Lower leg skin (tissue), 4 donors: ENCODE measurements around the gene SMIM15. TPM values are rescaled to one million over a fixed set of nuclear protein-coding genes. Genes with fewer than 3 reads are reported as not detected.
A peak's percentile ranks its signal among the peaks of the same experiment; 100 is the strongest.
"Not testable (repeated sequence)": the region's sequence is repeated elsewhere in the genome, so short reads cannot be mapped to it uniquely, and the experiment has no call there.

Source experiments
- DNase-seq, 2 donors: peaks; one replicate each; pipeline ENCODE4 v3.0.0-alpha.2; 2019; ENCODE audit warnings: low spot score in 2 of 2
- H3K4me3 ChIP-seq: fragments of 200-600 bp; sonication (generic); 2 replicates; pipeline ENCODE4 v1.5.1; 2017; ENCODE audit warnings: mild to moderate bottlenecking, low read depth; ENCODE audit not compliant: poor library complexity, severe bottlenecking
- POLR2A ChIP-seq, 2 donors: fragments of 450-650 bp; IDR thresholded peaks; one replicate each; pipeline ENCODE4 v1.6.1; 2016 to 2017; ENCODE audit warnings: antibody characterized with exemption in 2 of 2, mild to moderate bottlenecking in 1 of 2, moderate library complexity in 1 of 2
- WGBS, 2 donors: methylation state at CpG; one replicate each; pipeline ENCODE4 v1.1.5; 2018; 5-methylcytosine and 5-hydroxymethylcytosine counted together
- intact Hi-C: fragments of 100-400 bp; cut with DNase I; formaldehyde crosslinking; loops from one replicate; pipeline ENCODE4 v1.15.0; 2023; ENCODE audit warnings: low total_unique reads
- total RNA-seq, 4 donors: library from RNA; depleted of rRNA; stranded (reverse); fragments of >200 nt; gene quantifications; one replicate each; pipeline ENCODE4 v1.1.0, GENCODE V29; 2016
- TF ChIP-seq, protein P1 (sequence below), 3 donors: fragments of 450-650 bp; IDR thresholded peaks; one replicate each; pipeline ENCODE4 v1.5.1; 2016; ENCODE audit warnings: antibody characterized with exemption in 3 of 3, mild to moderate bottlenecking in 3 of 3, moderate library complexity in 2 of 3

Gene SMIM15, protein sequence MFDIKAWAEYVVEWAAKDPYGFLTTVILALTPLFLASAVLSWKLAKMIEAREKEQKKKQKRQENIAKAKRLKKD
- 10 to 100 TPM; 29.2 to 33.8 (median 30.3) TPM for total RNA-seq

DNA sequence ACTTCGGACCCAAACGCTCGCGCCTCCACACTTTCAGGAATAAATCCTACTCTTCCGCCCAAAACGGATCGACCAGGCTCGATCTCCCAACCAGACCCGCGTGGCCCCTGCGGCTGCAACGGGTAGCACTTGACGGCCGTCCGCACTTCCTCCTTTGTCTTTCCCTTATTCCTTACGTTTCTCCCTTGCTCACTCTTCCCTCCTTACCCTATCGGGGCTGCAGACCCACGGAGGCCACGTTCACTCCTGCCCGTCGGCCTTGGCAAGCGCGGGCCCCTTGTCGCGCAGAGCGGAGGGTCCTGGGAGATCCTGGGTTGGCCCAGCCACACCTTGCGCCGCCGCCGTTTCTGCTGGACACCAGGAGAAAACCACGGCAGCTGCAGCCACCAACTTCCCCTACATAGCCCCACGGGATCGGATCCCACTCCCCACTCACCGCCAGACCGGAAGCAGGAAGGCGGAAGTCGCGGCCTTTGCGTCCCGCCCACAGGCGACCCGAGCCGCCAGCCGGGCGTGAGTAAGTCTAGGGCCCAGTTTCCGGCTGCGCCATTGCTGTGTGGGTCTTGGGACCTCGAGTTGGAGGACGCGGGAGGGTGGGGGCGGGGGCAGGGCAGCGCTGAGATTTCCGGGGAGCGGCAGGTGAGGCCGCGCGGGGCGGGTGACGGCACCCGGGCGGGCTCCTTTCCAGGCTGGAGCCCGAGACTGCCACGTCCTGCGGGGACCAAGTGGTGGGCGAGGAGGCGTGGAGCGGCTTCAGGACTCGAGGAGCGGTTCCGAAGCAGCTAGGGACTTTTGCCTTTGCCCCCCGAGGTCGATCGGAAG is at the start of gene SMIM15:
TSS of gene SMIM15 (minus strand) at position 459 of the 822 bp plus-strand sequence. CDS start 2,297 bp downstream, outside the sequence.
- no peak for TF ChIP-seq POLR2A (IDR thresholded peaks at IDR 0.05)
- TF ChIP-seq, protein P1, sequence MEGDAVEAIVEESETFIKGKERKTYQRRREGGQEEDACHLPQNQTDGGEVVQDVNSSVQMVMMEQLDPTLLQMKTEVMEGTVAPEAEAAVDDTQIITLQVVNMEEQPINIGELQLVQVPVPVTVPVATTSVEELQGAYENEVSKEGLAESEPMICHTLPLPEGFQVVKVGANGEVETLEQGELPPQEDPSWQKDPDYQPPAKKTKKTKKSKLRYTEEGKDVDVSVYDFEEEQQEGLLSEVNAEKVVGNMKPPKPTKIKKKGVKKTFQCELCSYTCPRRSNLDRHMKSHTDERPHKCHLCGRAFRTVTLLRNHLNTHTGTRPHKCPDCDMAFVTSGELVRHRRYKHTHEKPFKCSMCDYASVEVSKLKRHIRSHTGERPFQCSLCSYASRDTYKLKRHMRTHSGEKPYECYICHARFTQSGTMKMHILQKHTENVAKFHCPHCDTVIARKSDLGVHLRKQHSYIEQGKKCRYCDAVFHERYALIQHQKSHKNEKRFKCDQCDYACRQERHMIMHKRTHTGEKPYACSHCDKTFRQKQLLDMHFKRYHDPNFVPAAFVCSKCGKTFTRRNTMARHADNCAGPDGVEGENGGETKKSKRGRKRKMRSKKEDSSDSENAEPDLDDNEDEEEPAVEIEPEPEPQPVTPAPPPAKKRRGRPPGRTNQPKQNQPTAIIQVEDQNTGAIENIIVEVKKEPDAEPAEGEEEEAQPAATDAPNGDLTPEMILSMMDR (IDR thresholded peaks at IDR 0.05): peak in 1 of 3 donors; percentile 14
- DNase-seq: peak; percentile 81 to 97
- intact Hi-C loops: no loop called here
- H3K4me3 ChIP-seq: peak within 1 kb of the TSS; percentile 97
- WGBS, 2 donors: 0 to 1% methylated on average over 34 to 58 of the region's 73 CpGs

DNA sequence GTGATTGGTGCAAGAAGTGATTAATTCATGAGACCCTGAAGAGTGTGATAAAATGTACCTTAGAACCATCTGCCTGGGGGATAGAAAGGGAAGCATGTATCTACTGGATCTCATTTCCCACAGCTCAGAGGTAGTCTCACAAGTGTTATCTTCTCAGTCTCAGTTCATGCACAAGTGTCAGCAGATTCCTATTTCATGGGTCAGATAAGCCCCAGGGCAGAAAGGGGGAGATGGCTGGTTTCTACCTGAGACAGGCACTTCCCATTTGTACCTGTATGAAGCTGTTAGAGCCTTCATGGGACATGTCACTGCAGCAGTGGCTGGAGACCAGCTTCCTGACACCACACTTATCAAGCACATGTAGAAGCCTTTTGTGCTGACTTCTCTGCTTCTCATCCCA is 45.6 kb upstream of the SMIM15 start:
- intact Hi-C loops: no loop called here
- H3K4me3 ChIP-seq: no peak overlapping the region
- TF ChIP-seq POLR2A (IDR thresholded peaks at IDR 0.05): no peak
- DNase-seq: no peak

DNA sequence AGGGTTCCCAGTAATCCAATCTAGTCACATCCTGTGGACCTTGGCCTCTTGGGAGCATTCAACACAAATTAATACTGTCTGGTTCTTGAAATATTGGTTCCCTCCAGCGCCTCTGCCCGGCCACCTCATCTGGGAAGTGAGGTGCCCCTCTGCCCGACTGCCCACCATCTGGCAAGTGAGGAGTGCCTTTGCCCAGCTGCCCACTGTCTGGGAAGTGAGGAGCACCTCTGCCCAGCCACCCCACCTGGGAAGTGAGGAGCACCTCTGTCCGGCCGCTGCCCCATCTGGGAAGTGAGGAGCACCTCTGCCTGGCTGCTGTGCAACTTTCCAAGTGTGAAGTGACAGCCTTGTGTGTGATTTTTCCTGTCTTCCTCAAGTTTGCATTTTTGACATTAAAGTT is 42.7 kb upstream of the SMIM15 start:
- intact Hi-C loops: no loop called here
- TF ChIP-seq, protein P1 (IDR thresholded peaks at IDR 0.05): no peak
- no peak for TF ChIP-seq POLR2A (IDR thresholded peaks at IDR 0.05)
- 92 to 93% methylated on average over 5 of the region's 5 CpGs for WGBS, 2 donors
- DNase-seq: no peak
- no peak overlapping the region for H3K4me3 ChIP-seq

DNA sequence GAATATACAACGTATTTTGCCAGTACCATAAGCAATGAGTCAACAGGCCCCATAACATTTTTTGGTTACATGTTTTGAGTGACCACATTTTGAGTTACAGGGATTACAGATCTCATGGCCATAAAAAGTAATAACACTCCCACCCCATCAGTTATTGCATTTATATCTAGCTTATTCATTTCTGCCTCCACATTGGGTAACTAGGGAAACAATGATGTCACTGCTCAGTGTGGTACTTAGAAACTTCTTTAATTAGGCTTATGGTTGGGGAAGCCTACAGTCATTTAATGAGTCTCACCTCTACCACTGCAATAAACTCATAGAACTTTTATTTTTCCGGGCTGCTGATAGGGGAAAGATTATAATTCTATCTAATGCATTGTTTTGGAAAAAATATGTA is 39.9 kb upstream of the SMIM15 start:
- 82 to 87% methylated on average over 2 of the region's 2 CpGs for WGBS, 2 donors
- intact Hi-C loops: no loop called here
- no peak for TF ChIP-seq POLR2A (IDR thresholded peaks at IDR 0.05)
- H3K4me3 ChIP-seq: no peak overlapping the region
- DNase-seq: no peak

DNA sequence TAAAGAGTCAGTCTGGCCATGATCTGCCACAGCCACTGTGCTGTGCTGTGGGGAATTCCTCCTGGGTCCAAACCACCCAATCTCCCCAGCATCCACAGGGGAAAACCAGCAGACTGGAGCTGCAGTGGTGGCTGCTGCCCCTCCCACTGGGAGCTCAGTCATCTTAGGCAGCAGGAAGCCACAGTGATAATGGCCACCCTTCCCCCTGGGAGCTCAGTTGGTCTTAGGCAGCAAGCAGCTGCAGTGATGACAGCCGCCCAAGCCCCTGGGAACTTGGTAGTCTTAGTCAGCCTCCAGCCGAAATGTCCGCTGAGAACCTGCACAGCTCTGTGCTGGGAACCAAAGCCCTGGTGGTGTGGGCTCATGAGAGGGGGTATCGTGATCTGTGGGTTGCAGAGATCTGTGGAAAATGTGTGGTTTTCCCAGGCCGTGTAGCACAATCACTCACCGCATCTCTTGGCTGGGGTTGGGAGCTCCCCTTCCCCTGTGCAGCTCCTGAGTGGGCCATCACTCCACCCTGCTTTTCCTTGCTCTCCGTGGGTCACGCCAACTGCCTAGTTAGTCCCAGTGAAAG is 38.4 kb upstream of the SMIM15 start:
- intact Hi-C loops: no loop called here
- no peak for TF ChIP-seq POLR2A (IDR thresholded peaks at IDR 0.05)
- TF ChIP-seq, protein P1 (IDR thresholded peaks at IDR 0.05): no peak
- DNase-seq: no peak
- H3K4me3 ChIP-seq: no peak overlapping the region
- 83 to 93% methylated on average over 7 to 8 of the region's 8 CpGs for WGBS, 2 donors

DNA sequence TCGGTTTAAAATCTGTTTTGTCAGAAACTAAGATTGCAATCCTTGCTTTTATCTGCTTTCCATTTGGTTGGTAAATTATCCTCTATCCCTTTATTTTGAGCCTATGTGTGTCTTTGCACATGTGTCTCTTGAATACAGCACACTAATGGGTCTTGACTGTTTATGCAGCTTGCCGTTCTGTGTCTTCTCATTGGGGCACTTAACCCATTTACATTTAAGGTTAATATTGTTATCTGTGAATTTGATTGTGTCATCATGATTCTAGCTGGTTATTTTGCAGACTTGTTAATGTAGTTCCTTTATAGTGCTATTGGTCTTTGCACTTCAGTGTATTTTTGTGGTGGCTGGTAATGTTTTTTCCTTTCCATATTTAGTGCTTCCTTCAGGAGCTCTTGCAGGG is 36.3 kb upstream of the SMIM15 start:
- WGBS, 2 donors: 93 to 94% methylated on average over 2 of the region's 2 CpGs
- H3K4me3 ChIP-seq: no peak overlapping the region
- no peak for DNase-seq
- intact Hi-C loops: no loop called here
- TF ChIP-seq, protein P1 (IDR thresholded peaks at IDR 0.05): no peak
- no peak for TF ChIP-seq POLR2A (IDR thresholded peaks at IDR 0.05)

DNA sequence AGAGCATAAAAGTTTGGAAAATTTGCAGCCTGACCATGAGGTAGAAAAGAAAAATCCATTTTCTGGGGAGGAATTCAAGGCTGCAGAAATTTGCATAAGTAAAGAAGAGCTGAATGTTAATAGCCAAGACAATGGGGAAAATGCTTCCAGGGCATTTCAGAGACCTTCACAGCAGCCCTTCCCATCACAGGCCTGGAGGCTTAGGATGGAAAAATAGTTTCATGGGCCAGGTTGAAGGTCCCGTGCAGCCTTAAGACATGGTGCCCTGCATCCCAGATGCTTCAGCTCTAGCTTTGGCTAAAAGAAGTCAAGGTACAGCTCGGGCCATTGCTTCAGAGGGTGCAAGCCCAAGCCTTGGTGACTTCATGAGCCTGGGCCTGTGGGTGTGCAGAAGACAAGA is 25.6 kb upstream of the SMIM15 start:
- WGBS, 2 donors: 76 to 97% methylated on average over 2 of the region's 2 CpGs
- H3K4me3 ChIP-seq, DNase-seq, intact Hi-C loops: not testable (repeated sequence)

DNA sequence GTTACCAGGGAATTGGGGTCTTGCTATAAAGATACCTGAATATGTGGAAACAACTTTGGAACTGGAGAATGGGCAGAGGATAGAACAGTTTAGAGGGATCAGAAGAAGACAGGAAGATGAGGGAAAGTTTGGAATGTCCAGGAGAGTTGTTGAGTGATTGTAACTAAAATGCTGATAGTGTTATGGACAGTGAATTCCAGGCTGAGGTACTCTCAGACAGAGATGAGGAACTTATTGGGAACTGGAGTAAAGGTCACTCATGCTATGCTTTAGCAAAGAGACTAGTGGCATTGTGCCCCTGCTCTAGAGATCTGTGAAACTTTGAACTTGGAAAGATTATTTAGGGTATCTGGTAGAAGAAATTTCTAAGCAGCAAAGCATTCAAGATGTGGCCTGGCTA is 25.1 kb upstream of the SMIM15 start:
- H3K4me3 ChIP-seq, intact Hi-C loops, DNase-seq: not testable (repeated sequence)
